PFSK-1 (cell line): Measurements from ENCODE around the gene GLRA2.

Experiments
- FOXP2 ChIP-seq: optimal IDR thresholded peaks from 2 replicates; pipeline ENCODE3; 2011; ENCODE audit warnings: borderline replicate concordance, control low read depth, inconsistent platforms; ENCODE audit not compliant: insufficient read depth; ENCODE audit errors: extremely low read length, extremely low read depth
- POLR2AphosphoS5 ChIP-seq: IDR thresholded peaks from 2 replicates; pipeline ENCODE4 v1.6.1; 2012; ENCODE audit warnings: low read depth, mild to moderate bottlenecking, control low read depth, low read length, moderate library complexity
- SIN3A ChIP-seq: IDR thresholded peaks from 2 replicates; pipeline ENCODE4 v1.6.1; 2012; ENCODE audit warnings: mild to moderate bottlenecking, low read length, moderate library complexity, borderline replicate concordance; ENCODE audit not compliant: insufficient read depth
- TAF1 ChIP-seq: IDR thresholded peaks from 2 replicates; pipeline ENCODE4 v1.6.1; 2012; ENCODE audit warnings: low read length, control low read depth, borderline replicate concordance; ENCODE audit not compliant: insufficient read depth
- TF ChIP-seq, protein P1 (sequence below), 2 experiments: IDR thresholded peaks; 2 replicates each; pipeline versions ENCODE4 v1.6.1 to v1.8.0; 2011 to 2012; ENCODE audit warnings: low read depth in 2 of 2, low read length in 2 of 2, control low read depth in 1 of 2, inconsistent platforms in 1 of 2, mild to moderate bottlenecking in 1 of 2, moderate library complexity in 1 of 2; ENCODE audit not compliant: insufficient read depth in 1 of 2

Gene GLRA2

DNA sequence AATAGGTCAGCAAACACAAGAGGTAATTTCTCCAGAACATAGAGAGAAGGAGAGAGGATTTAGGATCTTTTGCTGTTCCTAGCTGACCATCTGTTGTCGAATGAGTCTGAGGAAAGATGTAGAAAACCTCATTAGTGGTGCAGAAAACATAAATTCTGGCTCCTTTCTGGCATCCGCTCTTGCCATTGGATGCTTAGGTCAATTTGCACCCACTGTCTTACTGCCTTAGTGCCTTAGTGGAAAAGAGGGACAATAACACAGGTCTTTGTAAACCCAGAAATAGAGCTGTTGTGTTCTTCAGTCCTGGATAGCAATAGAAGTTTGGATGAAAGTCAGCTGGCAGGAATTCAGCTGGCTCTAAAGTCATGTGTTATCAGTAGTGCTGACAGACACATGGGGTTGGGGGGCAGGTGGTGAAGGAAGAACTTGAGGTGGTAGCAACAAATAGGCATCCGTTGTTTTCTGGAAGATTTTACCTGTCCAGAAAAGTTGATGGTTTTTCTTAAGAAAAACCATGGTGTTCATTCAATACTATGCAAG is 78.2 kb downstream of the GLRA2 start:
- TF ChIP-seq, protein P1, sequence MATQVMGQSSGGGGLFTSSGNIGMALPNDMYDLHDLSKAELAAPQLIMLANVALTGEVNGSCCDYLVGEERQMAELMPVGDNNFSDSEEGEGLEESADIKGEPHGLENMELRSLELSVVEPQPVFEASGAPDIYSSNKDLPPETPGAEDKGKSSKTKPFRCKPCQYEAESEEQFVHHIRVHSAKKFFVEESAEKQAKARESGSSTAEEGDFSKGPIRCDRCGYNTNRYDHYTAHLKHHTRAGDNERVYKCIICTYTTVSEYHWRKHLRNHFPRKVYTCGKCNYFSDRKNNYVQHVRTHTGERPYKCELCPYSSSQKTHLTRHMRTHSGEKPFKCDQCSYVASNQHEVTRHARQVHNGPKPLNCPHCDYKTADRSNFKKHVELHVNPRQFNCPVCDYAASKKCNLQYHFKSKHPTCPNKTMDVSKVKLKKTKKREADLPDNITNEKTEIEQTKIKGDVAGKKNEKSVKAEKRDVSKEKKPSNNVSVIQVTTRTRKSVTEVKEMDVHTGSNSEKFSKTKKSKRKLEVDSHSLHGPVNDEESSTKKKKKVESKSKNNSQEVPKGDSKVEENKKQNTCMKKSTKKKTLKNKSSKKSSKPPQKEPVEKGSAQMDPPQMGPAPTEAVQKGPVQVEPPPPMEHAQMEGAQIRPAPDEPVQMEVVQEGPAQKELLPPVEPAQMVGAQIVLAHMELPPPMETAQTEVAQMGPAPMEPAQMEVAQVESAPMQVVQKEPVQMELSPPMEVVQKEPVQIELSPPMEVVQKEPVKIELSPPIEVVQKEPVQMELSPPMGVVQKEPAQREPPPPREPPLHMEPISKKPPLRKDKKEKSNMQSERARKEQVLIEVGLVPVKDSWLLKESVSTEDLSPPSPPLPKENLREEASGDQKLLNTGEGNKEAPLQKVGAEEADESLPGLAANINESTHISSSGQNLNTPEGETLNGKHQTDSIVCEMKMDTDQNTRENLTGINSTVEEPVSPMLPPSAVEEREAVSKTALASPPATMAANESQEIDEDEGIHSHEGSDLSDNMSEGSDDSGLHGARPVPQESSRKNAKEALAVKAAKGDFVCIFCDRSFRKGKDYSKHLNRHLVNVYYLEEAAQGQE (IDR thresholded peaks at IDR 0.05; ENCODE audit: insufficient read depth in 1 of 2, low read depth in 2 of 2, low read length in 2 of 2): no peak
- TF ChIP-seq POLR2AphosphoS5 (no peak), FOXP2 (no peak), SIN3A (no peak), TAF1 (no peak)

DNA sequence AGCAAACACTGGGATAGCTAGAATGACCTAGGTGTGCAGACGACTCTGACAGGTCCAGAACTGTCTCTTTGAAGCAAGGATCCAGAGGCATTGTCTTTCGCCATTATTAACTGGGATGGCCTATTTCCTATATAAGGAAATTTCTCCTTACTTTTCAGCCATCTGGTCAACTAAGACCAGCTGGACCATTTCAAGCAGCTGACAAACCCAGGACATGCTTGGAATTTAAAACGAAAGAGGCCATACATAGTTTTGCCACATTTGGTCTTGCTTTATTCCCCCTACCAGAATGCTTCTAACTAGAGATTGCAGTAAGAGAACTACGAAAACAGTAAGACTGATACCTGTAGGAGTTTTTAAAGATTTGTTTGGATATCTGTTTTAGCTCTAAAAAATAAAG is 87.0 kb downstream of the GLRA2 start:
- TF ChIP-seq TAF1 (no peak), POLR2AphosphoS5 (no peak), FOXP2 (no peak), SIN3A (no peak)
- TF ChIP-seq, protein P1 (IDR thresholded peaks at IDR 0.05; ENCODE audit: insufficient read depth in 1 of 2, low read depth in 2 of 2, low read length in 2 of 2): no peak

DNA sequence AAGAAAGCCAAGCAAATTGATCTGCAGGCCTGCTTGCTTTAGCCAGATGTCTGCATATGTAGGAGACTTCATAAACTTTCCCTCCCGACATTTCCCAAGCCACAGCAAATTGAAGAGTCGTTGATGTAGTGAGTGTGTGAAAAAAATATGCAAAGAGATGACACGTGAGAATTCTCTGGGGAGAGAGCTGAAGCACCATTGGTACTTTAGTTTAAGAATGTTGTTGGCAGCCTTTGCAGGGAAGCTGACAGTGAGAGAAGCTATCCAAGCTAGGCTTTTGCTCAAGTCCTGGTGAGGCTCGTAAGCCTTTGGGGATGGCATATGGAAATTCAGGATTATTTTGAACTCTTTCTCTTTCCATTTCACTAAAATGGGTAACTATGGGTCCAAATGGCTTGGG is 87.5 kb downstream of the GLRA2 start:
- no peak for TF ChIP-seq SIN3A
- no peak for TF ChIP-seq TAF1
- no peak for TF ChIP-seq POLR2AphosphoS5
- TF ChIP-seq, protein P1 (IDR thresholded peaks at IDR 0.05; ENCODE audit: insufficient read depth in 1 of 2, low read depth in 2 of 2, low read length in 2 of 2): no peak
- TF ChIP-seq FOXP2: no peak

DNA sequence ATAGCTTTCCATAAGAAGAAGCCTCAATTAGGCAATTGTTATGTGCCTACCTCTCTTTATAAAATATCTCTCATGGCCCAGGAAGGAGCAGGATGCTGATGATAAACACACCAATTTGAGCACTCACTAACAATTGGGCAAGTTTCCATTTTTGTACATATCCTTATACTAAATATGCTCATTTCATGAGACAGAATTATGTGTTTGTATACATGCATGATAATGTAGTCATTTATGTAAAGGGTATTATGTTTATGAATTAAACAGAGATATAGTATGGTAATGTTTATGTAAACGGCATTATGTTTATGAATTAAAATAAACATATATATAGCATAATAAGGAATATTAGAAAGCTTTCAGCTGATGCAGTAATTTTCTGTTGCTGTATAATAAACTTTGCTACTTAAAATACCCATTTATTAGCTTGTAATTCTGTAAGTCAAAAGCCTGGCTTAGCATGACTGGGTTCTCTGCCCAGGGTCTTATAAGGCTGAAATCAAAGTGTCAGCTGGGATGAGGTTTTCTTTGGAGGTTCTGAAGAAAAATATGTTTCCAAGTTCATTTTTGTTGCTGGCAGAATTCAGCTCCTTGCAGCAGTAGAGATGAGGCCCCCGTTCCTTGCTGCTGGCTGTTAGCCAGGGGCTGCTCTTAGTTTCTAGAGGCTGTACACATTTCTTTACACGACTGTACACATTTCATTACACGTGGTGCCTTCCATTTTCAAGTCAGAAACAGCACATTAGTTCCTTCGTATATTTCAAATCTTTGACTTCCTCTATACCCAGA is 89.0 kb downstream of the GLRA2 start:
- TF ChIP-seq TAF1 (no peak), SIN3A (no peak), POLR2AphosphoS5 (no peak), FOXP2 (no peak)
- TF ChIP-seq, protein P1 (IDR thresholded peaks at IDR 0.05; ENCODE audit: insufficient read depth in 1 of 2, low read depth in 2 of 2, low read length in 2 of 2): no peak
